ENCODE data around the gene POTEC. TPM values are rescaled to one million over a fixed set of nuclear protein-coding genes. Genes with fewer than 3 reads are reported as not detected.

Gene POTEC
- not detected in 2 replicates for total RNA-seq

DNA sequence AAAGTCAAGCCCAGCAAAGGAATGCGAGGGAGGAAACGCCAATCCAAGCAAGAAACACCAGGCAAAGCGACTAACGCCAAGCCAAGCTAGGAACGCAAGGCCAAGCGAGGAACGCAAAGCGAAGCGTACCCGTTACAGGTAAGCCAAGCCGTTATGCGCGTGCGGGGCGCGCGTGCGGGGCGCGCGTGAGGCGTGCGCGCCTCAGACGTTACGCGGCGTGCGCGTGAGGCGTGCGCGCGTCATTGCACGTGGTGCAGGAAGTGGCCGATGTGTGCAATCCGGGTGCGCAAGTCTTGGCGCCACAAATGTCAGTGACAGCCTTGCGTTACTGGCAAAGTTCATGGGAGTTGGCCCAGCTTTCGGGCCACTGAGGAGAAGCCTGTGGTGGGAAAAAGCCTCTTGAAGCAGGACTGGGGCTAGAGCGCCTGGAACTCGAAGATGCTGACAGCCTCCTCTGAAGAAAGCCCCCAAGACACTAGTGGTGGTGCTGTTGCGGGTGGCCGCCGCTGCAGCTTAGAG lies at the start of gene POTEC:
Gene POTEC, minus strand, starts transcription at position 155 of the 519 bp plus-strand sequence. CDS start 454 bp downstream, outside the sequence.

Other genes starting within 250 kb of the POTEC start
- not detected in 2 replicates for gene ANKRD30B, start 204.6 kb upstream of the POTEC start, total RNA-seq